HEK293T (cell line): Measurements from ENCODE around the gene PLCB1.

Source experiments
- CTCF ChIA-PET: fragments of 350-600 bp; formaldehyde crosslinking; extraction: SDS; loops from one replicate; lab custom pipeline; 2021; ENCODE audit warnings: antibody characterized with exemption, inconsistent platforms; lab: Yijun Ruan, JAX
- POLR2A ChIA-PET: fragments of 350-600 bp; formaldehyde crosslinking; extraction: SDS; loops from one replicate; lab custom pipeline; 2020; ENCODE audit warnings: antibody characterized with exemption, inconsistent platforms; lab: Yijun Ruan, JAX
- DNase-seq: peaks from one replicate; pipeline ENCODE4 v3.0.0; 2012; ENCODE audit warnings: mixed read lengths; ENCODE audit errors: extremely low spot score
- ARNT ChIP-seq: fragments of 450-650 bp; IDR thresholded peaks from 2 replicates; pipeline ENCODE4 v1.6.1; 2017; ENCODE audit warnings: mild to moderate bottlenecking
- BHLHE40 ChIP-seq: fragments of 450-650 bp; IDR thresholded peaks from 2 replicates; pipeline ENCODE4 v1.6.1; 2016; ENCODE audit warnings: mild to moderate bottlenecking, moderate library complexity, borderline replicate concordance
- CTBP1 ChIP-seq: fragments of 450-650 bp; IDR thresholded peaks from 2 replicates; pipeline ENCODE4 v1.6.1; 2016; ENCODE audit warnings: borderline replicate concordance
- ELF4 ChIP-seq: fragments of 450-650 bp; IDR thresholded peaks from 2 replicates; pipeline ENCODE4 v1.6.1; 2017; ENCODE audit warnings: antibody characterized with exemption
- FOXA1 ChIP-seq: fragments of 450-650 bp; IDR thresholded peaks from 2 replicates; pipeline ENCODE4 v1.6.1; 2016; ENCODE audit warnings: mild to moderate bottlenecking
- FOXK2 ChIP-seq: fragments of 450-650 bp; IDR thresholded peaks from 2 replicates; pipeline ENCODE4 v1.6.1; 2016; ENCODE audit warnings: mild to moderate bottlenecking
- FOXM1 ChIP-seq: fragments of 450-650 bp; IDR thresholded peaks from 2 replicates; pipeline ENCODE4 v1.6.1; 2017; ENCODE audit warnings: mild to moderate bottlenecking, borderline replicate concordance
- HDGF ChIP-seq: fragments of 450-650 bp; IDR thresholded peaks from 2 replicates; pipeline ENCODE4 v1.6.1; 2017; ENCODE audit warnings: antibody characterized with exemption, borderline replicate concordance
- L3MBTL2 ChIP-seq: fragments of 450-650 bp; conservative IDR thresholded peaks from 2 replicates; pipeline ENCODE4 v1.6.1; 2016; ENCODE audit warnings: mild to moderate bottlenecking
- LEF1 ChIP-seq: fragments of 450-650 bp; IDR thresholded peaks from 2 replicates; pipeline ENCODE4 v1.6.1; 2017; ENCODE audit warnings: mild to moderate bottlenecking, borderline replicate concordance
- NFRKB ChIP-seq: fragments of 450-650 bp; IDR thresholded peaks from 2 replicates; pipeline ENCODE4 v1.6.1; 2016; ENCODE audit warnings: mild to moderate bottlenecking, moderate library complexity
- SP1 ChIP-seq: fragments of 450-650 bp; IDR thresholded peaks from 2 replicates; pipeline ENCODE4 v1.6.1; 2017
- SUZ12 ChIP-seq: fragments of 450-650 bp; IDR thresholded peaks from 2 replicates; pipeline ENCODE4 v1.6.1; 2016; ENCODE audit warnings: mild to moderate bottlenecking
- TARDBP ChIP-seq: fragments of 450-650 bp; IDR thresholded peaks from 2 replicates; pipeline ENCODE4 v1.6.1; 2016
- ZNF384 ChIP-seq: fragments of 450-650 bp; IDR thresholded peaks from 2 replicates; pipeline ENCODE4 v1.6.1; 2016
- TF ChIP-seq, protein P1 (sequence below): fragments of 450-650 bp; IDR thresholded peaks from 2 replicates; pipeline ENCODE4 v1.6.1; 2016

PLCB1 gene

DNA sequence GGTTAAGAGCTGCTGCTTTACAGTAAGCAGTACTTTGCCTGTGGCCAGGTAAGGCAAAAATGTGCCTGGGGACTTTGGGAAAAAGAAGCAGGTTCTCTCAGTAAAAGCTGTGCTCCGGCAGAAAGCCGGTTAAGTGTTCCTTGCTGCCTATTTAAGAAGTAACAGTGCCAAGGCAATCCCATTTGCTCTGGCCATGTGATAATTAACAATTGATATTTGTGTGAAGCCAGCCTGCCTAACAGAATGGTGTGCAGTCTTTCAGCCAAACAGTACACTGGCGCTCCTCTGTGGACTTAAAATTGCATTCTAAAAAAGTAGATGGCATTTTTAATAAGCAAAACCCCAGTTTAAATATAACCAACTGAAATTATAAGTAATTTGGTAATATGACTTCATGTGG, 430.3 kb downstream of the PLCB1 start:
- TF ChIP-seq BHLHE40 (no peak), FOXK2 (no peak), CTBP1 (no peak), SP1 (no peak), ELF4 (no peak), TARDBP (no peak), HDGF (no peak), NFRKB (no peak), L3MBTL2 (no peak), ZNF384 (no peak), FOXA1 (no peak), FOXM1 (no peak), SUZ12 (no peak), LEF1 (no peak), ARNT (no peak)
- TF ChIP-seq, protein P1, sequence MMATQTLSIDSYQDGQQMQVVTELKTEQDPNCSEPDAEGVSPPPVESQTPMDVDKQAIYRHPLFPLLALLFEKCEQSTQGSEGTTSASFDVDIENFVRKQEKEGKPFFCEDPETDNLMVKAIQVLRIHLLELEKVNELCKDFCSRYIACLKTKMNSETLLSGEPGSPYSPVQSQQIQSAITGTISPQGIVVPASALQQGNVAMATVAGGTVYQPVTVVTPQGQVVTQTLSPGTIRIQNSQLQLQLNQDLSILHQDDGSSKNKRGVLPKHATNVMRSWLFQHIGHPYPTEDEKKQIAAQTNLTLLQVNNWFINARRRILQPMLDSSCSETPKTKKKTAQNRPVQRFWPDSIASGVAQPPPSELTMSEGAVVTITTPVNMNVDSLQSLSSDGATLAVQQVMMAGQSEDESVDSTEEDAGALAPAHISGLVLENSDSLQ = no peak
- CTCF ChIA-PET = no interaction called here
- POLR2A ChIA-PET = no interaction called here
- DNase-seq = no peak

GRCh38 chr20:8568075-8568474, 436.0 kb downstream of the PLCB1 start:
- TF ChIP-seq ARNT = no peak
- TF ChIP-seq SUZ12 = no peak
- TF ChIP-seq FOXA1 = no peak
- TF ChIP-seq TARDBP = no peak
- TF ChIP-seq, protein P1 = no peak
- no peak for TF ChIP-seq FOXK2
- no peak for TF ChIP-seq FOXM1
- no peak for TF ChIP-seq ZNF384
- TF ChIP-seq BHLHE40 = no peak
- no peak for DNase-seq
- POLR2A ChIA-PET = no interaction called here
- CTCF ChIA-PET = interaction anchor here (0.7 kb wide), 1 partner anchor 15 kb away, joined by 3 read pairs; no protein-coding TSS in a partner anchor

GRCh38 chr20:8569766-8570165, 437.7 kb downstream of the PLCB1 start:
- CTCF ChIA-PET = no interaction called here
- TF ChIP-seq, protein P1 = no peak
- no peak for TF ChIP-seq LEF1
- no peak for TF ChIP-seq ELF4
- no peak for TF ChIP-seq SUZ12
- no peak for TF ChIP-seq ARNT
- no peak for TF ChIP-seq CTBP1
- TF ChIP-seq ZNF384 = no peak
- no peak for TF ChIP-seq NFRKB
- TF ChIP-seq FOXK2 = no peak
- TF ChIP-seq SP1 = no peak
- no peak for TF ChIP-seq L3MBTL2
- TF ChIP-seq FOXA1 = no peak
- no peak for TF ChIP-seq FOXM1
- no peak for TF ChIP-seq TARDBP
- no peak for TF ChIP-seq BHLHE40
- TF ChIP-seq HDGF = no peak
- POLR2A ChIA-PET = no interaction called here
- no peak for DNase-seq

DNA sequence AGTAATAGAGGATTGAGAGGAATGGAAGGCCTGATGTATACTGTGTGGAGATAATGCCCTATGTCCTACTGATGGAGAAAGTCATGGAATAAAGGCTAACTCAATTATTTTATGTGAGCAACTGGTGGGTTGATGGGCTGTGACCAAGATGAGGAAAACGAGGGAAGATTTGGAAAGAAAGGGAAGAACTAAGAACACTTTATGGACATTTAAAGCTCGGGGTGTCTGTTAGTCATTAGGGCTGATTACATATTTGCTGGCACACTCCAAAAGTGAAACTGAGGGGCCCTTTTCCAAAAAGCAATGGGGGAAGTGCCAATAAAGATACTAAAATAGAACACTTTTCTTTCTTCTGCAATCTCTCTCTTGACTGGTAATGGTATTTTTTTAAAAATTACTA, 439.5 kb downstream of the PLCB1 start:
- DNase-seq = no peak
- TF ChIP-seq FOXK2 (no peak), BHLHE40 (no peak), CTBP1 (no peak), FOXM1 (no peak), FOXA1 (no peak), ZNF384 (no peak)
- POLR2A ChIA-PET = no interaction called here
- CTCF ChIA-PET = no interaction called here

DNA sequence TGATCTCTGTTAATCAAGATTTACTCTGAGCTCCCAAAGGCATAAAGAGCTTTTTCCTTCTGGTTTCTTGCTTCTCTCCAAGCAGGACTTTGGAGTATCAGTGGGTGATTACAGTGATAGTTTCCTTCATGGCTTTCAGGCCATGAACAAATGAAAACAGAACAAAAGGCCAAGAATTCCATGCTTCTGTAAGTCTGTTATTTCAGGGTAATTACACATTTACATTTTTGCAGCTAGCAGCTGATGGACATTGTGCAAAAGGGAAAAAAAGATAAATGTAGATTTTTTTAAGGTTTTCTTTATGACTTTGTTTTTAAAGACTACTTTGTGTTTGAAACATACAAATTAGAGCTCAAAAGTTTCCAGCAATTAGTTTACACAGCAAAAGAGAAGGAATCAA, 441.6 kb downstream of the PLCB1 start:
- CTCF ChIA-PET = no interaction called here
- DNase-seq = no peak
- TF ChIP-seq LEF1 (no peak), FOXA1 (no peak), NFRKB (no peak), ARNT (no peak), ZNF384 (no peak), FOXK2 (no peak), FOXM1 (no peak), CTBP1 (no peak)
- POLR2A ChIA-PET = no interaction called here

GRCh38 chr20:8575114-8575513, 443.0 kb downstream of the PLCB1 start:
- POLR2A ChIA-PET = no interaction called here
- no peak for DNase-seq

More at GRCh38 chr20:8575114-8575513, 443.0 kb downstream of the PLCB1 start:
- TF ChIP-seq FOXK2 (no peak), ARNT (no peak), FOXA1 (no peak), BHLHE40 (no peak), FOXM1 (no peak), ZNF384 (no peak), ELF4 (no peak), SP1 (no peak), L3MBTL2 (no peak), CTBP1 (no peak), NFRKB (no peak), HDGF (no peak), SUZ12 (no peak), LEF1 (no peak), TARDBP (no peak)
- TF ChIP-seq, protein P1 = no peak
- CTCF ChIA-PET = no interaction called here
